Measurements from ENCODE around the gene KRTAP10-1.

DNA sequence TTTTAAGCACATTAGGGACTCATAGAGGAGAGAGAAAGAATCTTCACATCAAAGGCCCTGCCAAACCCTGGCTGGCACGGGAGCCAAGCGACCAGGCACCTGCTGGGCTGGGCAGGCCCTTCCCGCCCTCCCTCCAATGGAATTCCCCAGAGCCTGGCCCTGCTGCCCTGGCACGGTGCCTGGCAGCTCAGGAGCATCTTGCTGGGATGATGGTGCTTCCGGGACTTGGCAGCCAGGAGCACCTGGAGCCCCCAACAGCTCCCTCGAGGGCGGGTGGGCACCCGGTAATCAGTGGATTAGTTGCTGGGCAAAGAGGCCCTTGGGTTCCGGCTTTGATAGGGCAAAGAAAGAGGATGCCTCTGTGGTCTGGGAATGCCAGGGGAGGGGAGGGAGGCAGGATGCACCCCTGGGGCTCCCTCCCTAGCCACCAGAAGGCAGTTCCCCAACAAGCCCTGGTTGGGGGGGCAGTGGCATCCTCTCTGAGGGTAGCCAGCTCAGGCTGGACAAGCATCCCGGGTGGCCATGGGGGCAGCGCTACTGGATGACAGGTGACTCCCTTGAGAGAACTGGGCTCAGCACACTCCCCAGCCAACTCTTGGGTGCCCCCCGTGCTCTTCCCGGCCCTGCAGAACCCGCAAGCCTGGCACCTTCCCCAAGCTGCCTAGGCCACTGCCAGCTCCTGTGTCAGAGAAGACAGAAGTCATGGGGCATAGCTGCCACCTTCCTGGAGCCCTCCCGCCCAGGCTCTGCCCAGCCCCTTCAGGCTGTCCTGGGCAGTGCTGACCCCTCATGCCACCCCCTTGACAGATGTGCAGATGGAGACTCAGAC lies 26.4 kb downstream of the KRTAP10-1 start:
- TF ChIP-seq, protein P1, sequence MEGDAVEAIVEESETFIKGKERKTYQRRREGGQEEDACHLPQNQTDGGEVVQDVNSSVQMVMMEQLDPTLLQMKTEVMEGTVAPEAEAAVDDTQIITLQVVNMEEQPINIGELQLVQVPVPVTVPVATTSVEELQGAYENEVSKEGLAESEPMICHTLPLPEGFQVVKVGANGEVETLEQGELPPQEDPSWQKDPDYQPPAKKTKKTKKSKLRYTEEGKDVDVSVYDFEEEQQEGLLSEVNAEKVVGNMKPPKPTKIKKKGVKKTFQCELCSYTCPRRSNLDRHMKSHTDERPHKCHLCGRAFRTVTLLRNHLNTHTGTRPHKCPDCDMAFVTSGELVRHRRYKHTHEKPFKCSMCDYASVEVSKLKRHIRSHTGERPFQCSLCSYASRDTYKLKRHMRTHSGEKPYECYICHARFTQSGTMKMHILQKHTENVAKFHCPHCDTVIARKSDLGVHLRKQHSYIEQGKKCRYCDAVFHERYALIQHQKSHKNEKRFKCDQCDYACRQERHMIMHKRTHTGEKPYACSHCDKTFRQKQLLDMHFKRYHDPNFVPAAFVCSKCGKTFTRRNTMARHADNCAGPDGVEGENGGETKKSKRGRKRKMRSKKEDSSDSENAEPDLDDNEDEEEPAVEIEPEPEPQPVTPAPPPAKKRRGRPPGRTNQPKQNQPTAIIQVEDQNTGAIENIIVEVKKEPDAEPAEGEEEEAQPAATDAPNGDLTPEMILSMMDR (IDR thresholded peaks at IDR 0.05 in 4 of 5, conservative IDR thresholded peaks at IDR 0.05 in 1 of 5), result no peak
- no peak for TF ChIP-seq POLR2A (IDR thresholded peaks at IDR 0.05)
